HAP-1 (cell line): ENCODE results near the gene OR10G6.
"Not testable (repeated sequence)": the region's sequence is repeated elsewhere in the genome, so short reads cannot be mapped to it uniquely, and the experiment has no call there.

Experiments used
- DNase-seq, 2 experiments: peaks; one replicate each; pipeline ENCODE4 v3.0.0-alpha.2; 2016 to 2020; ENCODE audit warnings: low spot score in 2 of 2
- H3K27me3 ChIP-seq: fragments of 250-450 bp; sonication (Bioruptor Pico); 2 replicates; pipeline ENCODE4 v1.5.1; 2020; ENCODE audit warnings: low read depth, mild to moderate bottlenecking, moderate library complexity
- H3K36me3 ChIP-seq: fragments of 250-450 bp; sonication (Bioruptor Pico); replicated peaks from 2 replicates; pipeline ENCODE4 v1.5.1; 2020; ENCODE audit warnings: mild to moderate bottlenecking
- H3K4me1 ChIP-seq: fragments of 250-450 bp; sonication (Bioruptor Pico); 2 replicates; pipeline ENCODE4 v1.5.1; 2020; ENCODE audit warnings: mild to moderate bottlenecking
- H3K4me3 ChIP-seq: fragments of 250-450 bp; sonication (Bioruptor Pico); 2 replicates; pipeline ENCODE4 v1.5.1; 2020; ENCODE audit warnings: mild to moderate bottlenecking, moderate library complexity
- H3K9me3 ChIP-seq: fragments of 250-450 bp; sonication (Bioruptor Pico); 2 replicates; pipeline ENCODE4 v1.5.1; 2020; ENCODE audit warnings: mild to moderate bottlenecking, moderate library complexity
- in situ Hi-C: fragments of 300-500 bp; cut with MboI; formaldehyde crosslinking; loops from 3 replicates; pipeline ENCODE4 v1.14.3; 2020; ENCODE audit warnings: low sequenced_read_pairs, inconsistent platforms, mixed read lengths

OR10G6 gene, protein sequence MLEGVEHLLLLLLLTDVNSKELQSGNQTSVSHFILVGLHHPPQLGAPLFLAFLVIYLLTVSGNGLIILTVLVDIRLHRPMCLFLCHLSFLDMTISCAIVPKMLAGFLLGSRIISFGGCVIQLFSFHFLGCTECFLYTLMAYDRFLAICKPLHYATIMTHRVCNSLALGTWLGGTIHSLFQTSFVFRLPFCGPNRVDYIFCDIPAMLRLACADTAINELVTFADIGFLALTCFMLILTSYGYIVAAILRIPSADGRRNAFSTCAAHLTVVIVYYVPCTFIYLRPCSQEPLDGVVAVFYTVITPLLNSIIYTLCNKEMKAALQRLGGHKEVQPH

GRCh38 chr11:123995119-123995518, at the start of gene OR10G6:
Gene OR10G6, minus strand, starts transcription at chr11:123995161. Its CDS starts 0 bp downstream, at chr11:123995161.
- Histone ChIP-seq H3K36me3 (no peaks in the 10 kb centered on the region), H3K4me3 (no peak within 1 kb of the TSS), H3K4me1 (no peaks in the 10 kb centered on the region), H3K9me3 (no peaks in the 10 kb centered on the region), H3K27me3 (no peaks in the 10 kb centered on the region; the same call in 1 of the 2 replicates)
- no peak for DNase-seq
- in situ Hi-C loops: no loop called here

- in situ Hi-C loops: no loop called here
- Histone ChIP-seq H3K36me3 (no peaks in the 10 kb centered on the region), H3K9me3 (no peaks in the 10 kb centered on the region), H3K27me3 (no peaks in the 10 kb centered on the region), H3K4me3 (no peak overlapping the region), H3K4me1 (no peaks in the 10 kb centered on the region)
- DNase-seq: no peak
Observed at GRCh38 chr11:124043420-124043819, 48.5 kb upstream of the OR10G6 start.

DNA sequence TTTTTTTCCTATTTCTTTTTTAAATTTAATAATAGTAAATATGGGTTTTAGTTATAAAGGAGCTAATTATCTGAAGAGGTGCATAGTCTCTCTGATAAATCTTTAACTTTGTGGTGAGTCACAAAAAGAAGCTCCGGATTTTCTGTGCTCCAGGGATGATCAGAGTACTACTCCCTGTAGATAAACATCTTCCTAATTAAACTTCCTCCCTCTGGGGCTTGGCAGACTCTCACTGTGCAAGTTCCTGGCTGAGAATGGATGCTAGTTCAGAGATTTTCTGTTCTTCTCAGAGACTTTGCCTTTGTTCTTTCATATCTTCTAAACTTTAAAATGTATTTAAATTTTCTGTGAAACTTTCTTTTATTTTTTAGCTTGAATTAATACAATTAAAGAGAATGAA, 46.3 kb upstream of the OR10G6 start, which contains the start of gene OR10G7:
Gene OR10G7 (minus strand): TSS at position 72 of the 400 bp plus-strand sequence. CDS start 2,324 bp downstream, outside the sequence.
- no peaks in the 10 kb centered on the region for H3K4me1 ChIP-seq
- H3K27me3 ChIP-seq: no peaks in the 10 kb centered on the region
- no peak within 1 kb of the TSS for H3K4me3 ChIP-seq
- in situ Hi-C loops: no loop called here
- no peaks in the 10 kb centered on the region for H3K9me3 ChIP-seq
- no peak for DNase-seq
- H3K36me3 ChIP-seq: no peaks in the 10 kb centered on the region

DNA sequence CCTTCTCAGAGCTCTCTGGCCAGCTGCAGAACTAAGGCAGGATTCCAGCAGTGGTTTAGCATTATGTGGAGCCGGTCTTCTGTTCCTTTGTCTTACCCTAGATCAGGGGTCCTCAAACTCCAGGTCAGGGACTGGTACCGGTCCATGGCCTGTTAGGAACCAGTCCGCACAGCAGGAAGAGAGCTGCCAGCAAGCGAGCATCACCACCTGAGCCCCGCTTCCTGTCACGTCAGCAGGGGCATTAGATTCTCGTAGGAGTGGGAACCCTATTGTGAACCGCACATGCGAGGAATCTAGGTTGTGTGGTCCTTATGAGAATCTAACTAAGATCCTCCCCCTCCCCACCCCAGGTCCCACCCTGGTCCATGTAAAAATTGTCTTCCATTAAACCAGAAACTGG, 44.6 kb upstream of the OR10G6 start:
- H3K4me1 ChIP-seq: no peaks in the 10 kb centered on the region
- in situ Hi-C loops: no loop called here
- H3K9me3 ChIP-seq: no peaks in the 10 kb centered on the region
- H3K27me3 ChIP-seq: no peaks in the 10 kb centered on the region
- DNase-seq: no peak
- no peaks in the 10 kb centered on the region for H3K36me3 ChIP-seq
- no peak overlapping the region for H3K4me3 ChIP-seq

DNA sequence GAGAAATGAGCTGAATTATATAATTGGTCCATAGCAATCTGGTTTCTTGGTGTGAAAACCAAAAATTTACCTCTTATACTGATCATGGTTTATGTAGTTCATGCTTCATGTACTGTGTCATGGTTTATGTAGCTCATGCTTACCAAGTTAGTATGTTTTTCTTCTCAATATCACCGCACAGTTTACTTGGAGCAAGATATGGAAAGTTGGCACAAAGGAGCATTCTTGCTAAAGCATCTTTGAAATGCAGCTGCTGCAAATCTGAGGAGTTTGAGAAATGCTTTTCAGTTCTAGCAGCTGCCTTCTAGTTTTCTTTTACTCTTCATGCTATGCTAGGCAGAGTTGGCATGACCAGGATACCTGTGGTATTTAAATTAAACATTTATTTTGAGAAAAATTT, 41.7 kb upstream of the OR10G6 start:
- DNase-seq: no peak
- Histone ChIP-seq H3K9me3 (no peaks in the 10 kb centered on the region), H3K36me3 (no peaks in the 10 kb centered on the region), H3K4me3 (no peak overlapping the region), H3K27me3 (no peaks in the 10 kb centered on the region), H3K4me1 (no peaks in the 10 kb centered on the region)
- in situ Hi-C loops: no loop called here

- no peak for DNase-seq
- Histone ChIP-seq H3K9me3 (no peaks in the 10 kb centered on the region), H3K4me3 (no peak within 1 kb of the TSS), H3K36me3 (no peaks in the 10 kb centered on the region), H3K4me1 (no peaks in the 10 kb centered on the region), H3K27me3 (no peaks in the 10 kb centered on the region)
- in situ Hi-C loops: no loop called here
Observed at GRCh38 chr11:124026498-124026897, 31.5 kb upstream of the OR10G6 start, which contains the start of gene OR10G8. Gene OR10G8, plus strand, starts transcription at chr11:124026798. Its CDS starts 2,825 bp downstream, at chr11:124029623.

DNA sequence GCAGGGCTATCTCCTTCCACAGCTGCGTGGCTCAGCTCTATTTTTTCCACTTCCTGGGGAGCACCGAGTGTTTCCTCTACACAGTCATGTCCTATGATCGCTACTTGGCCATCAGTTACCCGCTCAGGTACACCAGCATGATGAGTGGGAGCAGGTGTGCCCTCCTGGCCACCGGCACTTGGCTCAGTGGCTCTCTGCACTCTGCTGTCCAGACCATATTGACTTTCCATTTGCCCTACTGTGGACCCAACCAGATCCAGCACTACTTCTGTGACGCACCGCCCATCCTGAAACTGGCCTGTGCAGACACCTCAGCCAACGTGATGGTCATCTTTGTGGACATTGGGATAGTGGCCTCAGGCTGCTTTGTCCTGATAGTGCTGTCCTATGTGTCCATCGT, 20.9 kb upstream of the OR10G6 start:
- H3K4me3 ChIP-seq, in situ Hi-C loops, H3K9me3 ChIP-seq, H3K27me3 ChIP-seq, DNase-seq, H3K36me3 ChIP-seq, H3K4me1 ChIP-seq: not testable (repeated sequence)

GRCh38 chr11:124012697-124013096, 17.7 kb upstream of the OR10G6 start, which contains the start of gene OR10G4:
Gene OR10G4, plus strand, starts transcription at chr11:124012997. Its CDS starts 2,578 bp downstream, at chr11:124015575.
- DNase-seq: no peak
- no peak within 1 kb of the TSS for H3K4me3 ChIP-seq
- no peaks in the 10 kb centered on the region for H3K36me3 ChIP-seq
- no peaks in the 10 kb centered on the region for H3K9me3 ChIP-seq
- H3K4me1 ChIP-seq: no peaks in the 10 kb centered on the region
- H3K27me3 ChIP-seq: no peaks in the 10 kb centered on the region
- in situ Hi-C loops: no loop called here

DNA sequence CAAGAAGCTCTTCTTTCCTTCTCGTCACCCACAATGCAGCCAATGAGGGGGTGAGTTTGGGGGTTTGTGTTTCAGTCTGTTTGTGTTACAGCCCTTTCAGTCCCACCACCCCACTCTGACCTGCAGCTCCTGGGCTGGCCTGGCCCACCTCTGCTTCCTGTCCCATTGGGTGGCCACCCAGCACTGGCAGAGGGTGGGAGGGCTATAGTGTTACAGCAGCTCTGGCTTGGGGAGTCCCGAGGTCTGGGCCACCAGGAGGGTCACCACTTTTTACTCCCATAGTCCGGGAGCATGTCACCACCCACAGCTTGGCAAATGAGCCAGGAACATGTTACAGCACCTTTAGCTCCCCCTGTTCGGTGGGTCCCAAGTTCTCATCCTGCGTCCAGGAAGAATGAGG, 15.7 kb downstream of the OR10G6 start:
- DNase-seq: no peak
- no peaks in the 10 kb centered on the region for H3K9me3 ChIP-seq
- in situ Hi-C loops: no loop called here
- no peaks in the 10 kb centered on the region for H3K4me1 ChIP-seq
- H3K27me3 ChIP-seq: no peaks in the 10 kb centered on the region
- no peaks in the 10 kb centered on the region for H3K36me3 ChIP-seq
- H3K4me3 ChIP-seq: no peak overlapping the region

GRCh38 chr11:123977731-123978347, 17.1 kb downstream of the OR10G6 start, which contains the start of gene OR10S1:
Gene OR10S1, minus strand, starts transcription at chr11:123977781. Its CDS starts 117 bp downstream, at chr11:123977664.
- in situ Hi-C loops: no loop called here
- H3K9me3 ChIP-seq: no peaks in the 10 kb centered on the region
- H3K36me3 ChIP-seq: no peaks in the 10 kb centered on the region
- H3K4me3 ChIP-seq: no peak within 1 kb of the TSS
- no peak for DNase-seq
- H3K4me1 ChIP-seq: no peaks in the 10 kb centered on the region
- H3K27me3 ChIP-seq: no peaks in the 10 kb centered on the region

DNA sequence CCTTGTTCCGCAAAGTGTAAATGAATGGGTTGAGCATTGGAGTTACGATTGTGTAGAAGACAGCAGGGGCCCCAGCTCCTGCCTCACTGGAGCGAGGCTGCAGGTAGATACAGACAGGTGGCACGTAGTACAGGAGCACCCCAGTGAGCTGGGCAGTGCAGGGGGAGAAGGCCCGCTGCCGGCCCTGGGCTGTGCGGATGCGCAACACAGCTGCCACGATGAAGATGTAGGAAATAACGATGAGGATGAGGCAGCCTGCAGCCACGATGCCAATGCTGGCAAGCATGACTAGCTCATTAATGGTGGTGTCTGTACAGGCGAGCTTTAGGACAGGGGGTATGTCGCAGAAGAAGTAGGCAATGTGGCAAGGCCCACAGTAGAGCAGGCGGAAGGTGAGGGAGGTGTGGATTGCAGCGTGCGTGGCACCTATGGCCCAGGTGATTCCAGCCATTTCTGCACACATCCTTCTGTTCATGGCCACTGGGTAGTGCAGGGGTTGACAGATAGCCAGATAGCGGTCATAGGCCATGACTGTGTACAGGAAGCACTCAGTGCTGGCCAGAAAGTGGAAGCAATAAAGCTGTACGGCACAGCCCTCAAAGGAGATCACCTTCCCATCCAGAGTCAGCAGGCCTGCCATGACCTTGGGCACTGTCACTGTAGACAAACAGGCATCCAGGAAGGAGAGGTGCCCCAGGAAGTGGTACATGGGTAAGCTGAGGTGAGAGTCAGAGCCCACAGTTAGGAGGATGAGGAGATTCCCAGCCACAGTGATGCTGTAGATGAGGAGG, 18.0 kb downstream of the OR10G6 start:
- H3K4me3 ChIP-seq: no peak overlapping the region
- H3K4me1 ChIP-seq: no peaks in the 10 kb centered on the region
- no peaks in the 10 kb centered on the region for H3K9me3 ChIP-seq
- in situ Hi-C loops: no loop called here
- no peaks in the 10 kb centered on the region for H3K36me3 ChIP-seq
- no peaks in the 10 kb centered on the region for H3K27me3 ChIP-seq
- DNase-seq: no peak

DNA sequence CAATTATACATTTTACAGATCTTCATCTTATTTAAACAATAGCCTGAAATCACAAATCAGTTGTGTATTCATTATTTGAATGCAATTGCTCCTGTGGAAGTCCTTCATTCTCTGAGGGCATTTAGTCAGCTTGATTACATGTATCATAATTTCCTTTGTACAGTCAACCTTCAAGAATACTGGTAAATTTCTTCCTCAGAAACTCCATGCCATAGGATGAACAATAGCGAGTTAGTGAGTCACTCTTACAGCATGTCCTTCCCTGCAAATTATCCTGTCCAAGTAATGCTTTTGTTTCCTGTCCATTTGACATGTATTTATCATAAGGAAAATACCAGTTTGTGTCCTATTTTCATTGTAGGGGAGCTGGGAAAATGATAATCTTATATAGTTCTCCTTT, 21.1 kb downstream of the OR10G6 start:
- Histone ChIP-seq H3K27me3 (no peaks in the 10 kb centered on the region), H3K36me3 (no peaks in the 10 kb centered on the region), H3K4me1 (no peaks in the 10 kb centered on the region), H3K9me3 (no peaks in the 10 kb centered on the region), H3K4me3 (no peak overlapping the region)
- no peak for DNase-seq
- in situ Hi-C loops: no loop called here

GRCh38 chr11:123956752-123957151, 38.2 kb downstream of the OR10G6 start:
- Histone ChIP-seq H3K9me3 (no peaks in the 10 kb centered on the region), H3K4me3 (no peak overlapping the region), H3K36me3 (no peaks in the 10 kb centered on the region), H3K4me1 (no peaks in the 10 kb centered on the region), H3K27me3 (no peaks in the 10 kb centered on the region)
- in situ Hi-C loops: no loop called here
- DNase-seq: no peak

GRCh38 chr11:123945132-123945531, 49.8 kb downstream of the OR10G6 start:
- Histone ChIP-seq H3K9me3 (no peaks in the 10 kb centered on the region), H3K27me3 (no peaks in the 10 kb centered on the region), H3K4me1 (no peaks in the 10 kb centered on the region), H3K36me3 (no peaks in the 10 kb centered on the region), H3K4me3 (no peak overlapping the region)
- no peak for DNase-seq
- in situ Hi-C loops: no loop called here
